Heart left ventricle (tissue), 13 donors: ENCODE results near the gene RNF186.

Experiments
- POLR2A ChIP-seq, 2 donors: fragments of 450-650 bp; IDR thresholded peaks; one replicate each; pipeline ENCODE4 v1.6.1; 2017; ENCODE audit warnings: antibody characterized with exemption in 2 of 2, mild to moderate bottlenecking in 2 of 2, moderate library complexity in 2 of 2
- TF ChIP-seq, protein P1 (sequence below), 12 donors: fragments of 200-600 bp; sonication (generic) in 4 of 12; IDR thresholded peaks; one replicate each; pipeline versions ENCODE4 v1.5.0 to v1.8.0; 2018 to 2022; ENCODE audit warnings: antibody characterized with exemption in 12 of 12, mild to moderate bottlenecking in 5 of 12
- donor health status: ischemic (EF 13 %, LVEDD 7.1; RV severe dilation, severe dysfunction).
- donor health status: DM: no; HTN: yes; CAD: no.
- donor health status: DM: no; HTN: no; CAD: no.
- donor health status: ischemic (EF 25% LVEDD 6.9; RV normal size, moderate dysfunction).
- donor health status: ischemic (EF 25% LVEDD 5.7; RV mildly dilated, moderate dysfunction).
- donor health status: ischemic (EF 35%, LVEDD 5.7; RV mildly dilated, moderate dysfunction).
- donor health status: nonischemic (EF 11% LVEDD 7.7; RV severe dilation, severe dysfunction).
- donor health status: DM: yes; HTN: yes; CAD: no.
- donor health status: PGD.
- donor health status: ischemic (EF 29% LVEDD 5.4; RV normal size, mild dysfunction).
- donor health status: nonischemic (EF 23%, LVEDD 6.1; RV moderate dilation, normal function).

DNA sequence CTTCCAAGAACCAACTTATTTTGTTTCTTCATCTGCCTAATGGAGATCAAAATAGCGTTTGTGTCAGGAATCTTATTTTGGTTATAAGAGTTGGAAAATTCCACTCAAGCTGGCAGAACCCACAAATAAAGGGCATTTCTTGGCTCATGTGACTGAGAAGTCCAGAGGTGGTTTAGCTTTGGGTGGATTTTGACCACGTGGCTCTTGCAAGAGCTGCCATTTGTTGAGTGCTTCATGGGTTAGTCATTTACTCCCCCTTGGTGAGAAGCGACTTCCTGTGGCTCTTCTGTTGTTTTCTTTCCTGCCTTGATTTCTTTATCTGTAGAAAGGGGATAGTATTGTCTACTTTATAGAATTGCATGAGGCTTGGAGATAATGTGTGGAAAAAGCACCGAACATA, 9.5 kb upstream of the RNF186 start:
- TF ChIP-seq, protein P1, sequence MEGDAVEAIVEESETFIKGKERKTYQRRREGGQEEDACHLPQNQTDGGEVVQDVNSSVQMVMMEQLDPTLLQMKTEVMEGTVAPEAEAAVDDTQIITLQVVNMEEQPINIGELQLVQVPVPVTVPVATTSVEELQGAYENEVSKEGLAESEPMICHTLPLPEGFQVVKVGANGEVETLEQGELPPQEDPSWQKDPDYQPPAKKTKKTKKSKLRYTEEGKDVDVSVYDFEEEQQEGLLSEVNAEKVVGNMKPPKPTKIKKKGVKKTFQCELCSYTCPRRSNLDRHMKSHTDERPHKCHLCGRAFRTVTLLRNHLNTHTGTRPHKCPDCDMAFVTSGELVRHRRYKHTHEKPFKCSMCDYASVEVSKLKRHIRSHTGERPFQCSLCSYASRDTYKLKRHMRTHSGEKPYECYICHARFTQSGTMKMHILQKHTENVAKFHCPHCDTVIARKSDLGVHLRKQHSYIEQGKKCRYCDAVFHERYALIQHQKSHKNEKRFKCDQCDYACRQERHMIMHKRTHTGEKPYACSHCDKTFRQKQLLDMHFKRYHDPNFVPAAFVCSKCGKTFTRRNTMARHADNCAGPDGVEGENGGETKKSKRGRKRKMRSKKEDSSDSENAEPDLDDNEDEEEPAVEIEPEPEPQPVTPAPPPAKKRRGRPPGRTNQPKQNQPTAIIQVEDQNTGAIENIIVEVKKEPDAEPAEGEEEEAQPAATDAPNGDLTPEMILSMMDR (IDR thresholded peaks at IDR 0.05): no peak
- TF ChIP-seq POLR2A (IDR thresholded peaks at IDR 0.05): no peak
